A549 (cell line): Measurements from ENCODE around the gene PLEKHA7.

Experiments used
- CEBPB ChIP-seq, 2 experiments: fragments of >200 bp in 1 of 2; sonication (Bioruptor Twin) in 1 of 2; formaldehyde crosslinking in 1 of 2; IDR thresholded peaks; 2 replicates each; pipeline ENCODE4 v1.6.1; 2012 to 2016
- CHD2 ChIP-seq: fragments of 150-350 bp; IDR thresholded peaks from 2 replicates; pipeline ENCODE4 v1.6.1; 2014; ENCODE audit warnings: low read length; ENCODE audit not compliant: partially characterized antibody
- CTCF ChIP-seq: fragments of >200 bp; sonication (Bioruptor Twin); formaldehyde crosslinking; IDR thresholded peaks from 3 replicates; pipeline ENCODE4 v1.5.1; 2016
- EP300 ChIP-seq, 2 experiments: fragments of >200 bp; sonication (Bioruptor Twin); formaldehyde crosslinking; IDR thresholded peaks; 2 replicates in 1 of 2; 3 replicates in 1 of 2; pipeline ENCODE4 v1.6.1; 2016 to 2017
- FOSL2 ChIP-seq, 2 experiments: fragments of 450-650 bp in 1 of 2; fragments of >200 bp in 1 of 2; sonication (Bioruptor Twin) in 1 of 2; formaldehyde crosslinking; IDR thresholded peaks; 2 replicates each; pipeline versions ENCODE4 v1.5.0 to v1.6.1; 2016 to 2020; ENCODE audit warnings: mild to moderate bottlenecking in 1 of 2, moderate library complexity in 1 of 2
- MYC ChIP-seq: IDR thresholded peaks from 2 replicates; pipeline ENCODE4 v1.6.1; 2012; ENCODE audit warnings: mild to moderate bottlenecking, inconsistent platforms, low read length, improper control_type of control experiment, borderline replicate concordance
- POLR2A ChIP-seq: IDR thresholded peaks from 2 replicates; pipeline ENCODE4 v1.6.1; 2012; ENCODE audit warnings: mild to moderate bottlenecking, low read length
- POLR2AphosphoS2 ChIP-seq: conservative IDR thresholded peaks from 2 replicates; pipeline ENCODE4 v1.6.1; 2012; ENCODE audit warnings: low read length, improper control_type of control experiment, inconsistent platforms
- RFX5 ChIP-seq: fragments of 450-650 bp; IDR thresholded peaks from 2 replicates; pipeline ENCODE4 v1.7.1; 2014; ENCODE audit warnings: antibody characterized with exemption, mild to moderate bottlenecking, moderate library complexity
- RNF2 ChIP-seq: fragments of 200-600 bp; sonication (generic); IDR thresholded peaks from 2 replicates; pipeline ENCODE4 v1.6.1; 2016; ENCODE audit warnings: low read depth, mild to moderate bottlenecking, antibody characterized with exemption, moderate library complexity, borderline replicate concordance
- TP53 ChIP-seq: fragments of 250-450 bp; sonication (Bioruptor Pico); IDR thresholded peaks from 2 replicates; pipeline ENCODE4 v1.5.0; 2021; ENCODE audit warnings: mild to moderate bottlenecking, moderate library complexity
- ZFP36 ChIP-seq: fragments of 450-650 bp; IDR thresholded peaks from 2 replicates; pipeline ENCODE4 v1.6.1; 2014; ENCODE audit warnings: borderline replicate concordance; ENCODE audit not compliant: partially characterized antibody
- TF ChIP-seq, protein P1 (sequence below): fragments of 450-650 bp; IDR thresholded peaks from 2 replicates; pipeline ENCODE4 v1.6.1; 2014; ENCODE audit warnings: antibody characterized with exemption
- TF ChIP-seq, protein P2 (sequence below): fragments of 200-600 bp; sonication (generic); IDR thresholded peaks from 2 replicates; pipeline ENCODE4 v1.6.1; 2016; ENCODE audit warnings: antibody characterized with exemption, mild to moderate bottlenecking, moderate library complexity

DNA sequence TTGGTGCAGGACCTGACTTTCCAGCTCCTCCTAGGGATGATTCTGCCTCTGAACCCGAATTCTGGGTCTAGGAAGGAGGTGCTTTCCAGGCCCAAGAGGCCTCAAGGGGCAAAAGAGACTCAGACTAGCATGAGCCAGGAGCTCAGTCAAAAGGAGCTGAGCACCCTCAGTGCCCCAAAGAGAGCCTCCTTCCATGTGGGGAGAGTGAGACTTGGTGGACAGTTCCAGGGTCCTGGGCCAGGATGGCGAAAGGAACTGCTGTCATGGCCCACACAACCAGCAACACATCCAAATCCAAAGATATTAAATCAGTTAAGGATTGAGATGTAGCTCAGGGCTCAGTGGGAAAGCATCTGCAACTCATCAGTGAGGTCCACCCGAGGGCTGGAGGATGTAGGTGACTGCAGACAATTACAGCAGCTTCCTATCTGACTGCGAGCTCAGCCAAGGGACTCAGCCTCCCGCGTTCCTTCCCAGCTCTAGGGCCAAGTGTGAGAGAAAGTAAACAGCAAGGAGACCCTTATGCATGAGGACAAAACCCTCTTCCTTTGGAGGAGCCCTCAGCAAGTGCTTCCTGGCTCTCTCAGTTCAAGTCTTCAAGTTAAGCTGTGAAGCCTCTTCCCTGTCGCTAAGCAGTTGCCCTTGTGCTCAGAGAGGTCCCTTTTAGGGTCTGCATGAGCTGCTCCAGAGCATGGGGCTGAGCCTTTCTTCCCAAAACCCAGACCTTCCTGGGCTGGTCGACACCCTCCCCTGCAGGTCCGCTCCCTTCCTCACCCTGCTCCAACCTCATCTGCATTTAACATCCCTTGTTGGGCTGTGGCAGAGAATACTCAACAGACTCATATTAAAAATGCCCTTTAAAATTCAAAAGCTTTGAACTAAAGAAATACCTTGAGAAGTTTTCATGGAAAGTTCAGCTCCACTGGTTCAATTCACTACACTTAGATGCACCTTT, 240.0 kb downstream of the PLEKHA7 start:
- TF ChIP-seq MYC, result no peak
- TF ChIP-seq EP300 (IDR thresholded peaks at IDR 0.05), result no peak
- no peak for TF ChIP-seq TP53 (CRISPR knock-in tag)
- TF ChIP-seq CTCF, result no peak
- TF ChIP-seq, protein P1, sequence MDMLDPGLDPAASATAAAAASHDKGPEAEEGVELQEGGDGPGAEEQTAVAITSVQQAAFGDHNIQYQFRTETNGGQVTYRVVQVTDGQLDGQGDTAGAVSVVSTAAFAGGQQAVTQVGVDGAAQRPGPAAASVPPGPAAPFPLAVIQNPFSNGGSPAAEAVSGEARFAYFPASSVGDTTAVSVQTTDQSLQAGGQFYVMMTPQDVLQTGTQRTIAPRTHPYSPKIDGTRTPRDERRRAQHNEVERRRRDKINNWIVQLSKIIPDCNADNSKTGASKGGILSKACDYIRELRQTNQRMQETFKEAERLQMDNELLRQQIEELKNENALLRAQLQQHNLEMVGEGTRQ, result no peak
- TF ChIP-seq POLR2AphosphoS2, result no peak
- TF ChIP-seq, protein P2, sequence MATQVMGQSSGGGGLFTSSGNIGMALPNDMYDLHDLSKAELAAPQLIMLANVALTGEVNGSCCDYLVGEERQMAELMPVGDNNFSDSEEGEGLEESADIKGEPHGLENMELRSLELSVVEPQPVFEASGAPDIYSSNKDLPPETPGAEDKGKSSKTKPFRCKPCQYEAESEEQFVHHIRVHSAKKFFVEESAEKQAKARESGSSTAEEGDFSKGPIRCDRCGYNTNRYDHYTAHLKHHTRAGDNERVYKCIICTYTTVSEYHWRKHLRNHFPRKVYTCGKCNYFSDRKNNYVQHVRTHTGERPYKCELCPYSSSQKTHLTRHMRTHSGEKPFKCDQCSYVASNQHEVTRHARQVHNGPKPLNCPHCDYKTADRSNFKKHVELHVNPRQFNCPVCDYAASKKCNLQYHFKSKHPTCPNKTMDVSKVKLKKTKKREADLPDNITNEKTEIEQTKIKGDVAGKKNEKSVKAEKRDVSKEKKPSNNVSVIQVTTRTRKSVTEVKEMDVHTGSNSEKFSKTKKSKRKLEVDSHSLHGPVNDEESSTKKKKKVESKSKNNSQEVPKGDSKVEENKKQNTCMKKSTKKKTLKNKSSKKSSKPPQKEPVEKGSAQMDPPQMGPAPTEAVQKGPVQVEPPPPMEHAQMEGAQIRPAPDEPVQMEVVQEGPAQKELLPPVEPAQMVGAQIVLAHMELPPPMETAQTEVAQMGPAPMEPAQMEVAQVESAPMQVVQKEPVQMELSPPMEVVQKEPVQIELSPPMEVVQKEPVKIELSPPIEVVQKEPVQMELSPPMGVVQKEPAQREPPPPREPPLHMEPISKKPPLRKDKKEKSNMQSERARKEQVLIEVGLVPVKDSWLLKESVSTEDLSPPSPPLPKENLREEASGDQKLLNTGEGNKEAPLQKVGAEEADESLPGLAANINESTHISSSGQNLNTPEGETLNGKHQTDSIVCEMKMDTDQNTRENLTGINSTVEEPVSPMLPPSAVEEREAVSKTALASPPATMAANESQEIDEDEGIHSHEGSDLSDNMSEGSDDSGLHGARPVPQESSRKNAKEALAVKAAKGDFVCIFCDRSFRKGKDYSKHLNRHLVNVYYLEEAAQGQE, result no peak
- TF ChIP-seq RFX5, result no peak
- no peak for TF ChIP-seq FOSL2 (IDR thresholded peaks at IDR 0.05)
- no peak for TF ChIP-seq FOSL2 (CRISPR knock-in tag; IDR thresholded peaks at IDR 0.05)
- no peak for TF ChIP-seq ZFP36
- TF ChIP-seq RNF2, result no peak
- no peak for TF ChIP-seq CEBPB (IDR thresholded peaks at IDR 0.05)
- TF ChIP-seq POLR2A, result no peak
- no peak for TF ChIP-seq CHD2
